ENCODE data around the gene NAPEPLD. TPM values are rescaled to one million over a fixed set of nuclear protein-coding genes. Genes with fewer than 3 reads are reported as not detected.
A peak's percentile ranks its signal among the peaks of the same experiment; 100 is the strongest.

Gene NAPEPLD
- total RNA-seq, 1 donor from 2014 or later = 7.6 TPM

GRCh38 chr7:103140685-103141084 is 8.2 kb downstream of the NAPEPLD start:
- peaks cover 5% of the 10 kb centered on the region for H4K20me1 ChIP-seq (ENCODE audit: insufficient read depth, low read length)

DNA sequence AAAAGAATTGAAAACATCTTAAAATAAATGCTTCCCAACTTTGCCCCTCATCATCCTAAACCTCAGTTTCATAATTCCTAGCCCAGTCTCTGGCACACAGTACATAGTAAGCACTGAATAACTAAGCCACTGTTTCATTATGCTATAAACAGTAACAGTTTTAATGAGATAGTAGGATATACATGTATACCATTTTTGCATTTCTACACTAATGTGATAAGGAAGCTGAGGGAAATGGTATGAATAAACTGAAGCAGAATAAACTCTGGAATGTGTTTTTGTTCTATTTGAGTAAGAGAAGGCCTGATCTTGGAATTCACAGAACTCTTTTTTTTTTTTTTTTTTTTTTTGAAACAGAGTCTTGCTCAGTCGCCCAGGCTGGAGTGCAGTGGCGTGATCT is 8.8 kb downstream of the NAPEPLD start:
- Histone ChIP-seq H3K4me1 (ENCODE audit: insufficient read depth, low read length) (no peaks in the 10 kb centered on the region), H4K20me1 (ENCODE audit: insufficient read depth, low read length) (peaks cover 5% of the 10 kb centered on the region), H3K79me2 (ENCODE audit: insufficient read depth, low read length) (peaks cover 17% of the 10 kb centered on the region), H3K9ac (ENCODE audit: low read length) (no peak overlapping the region), H3K27me3 (ENCODE audit: insufficient read depth, low read length) (no peaks in the 10 kb centered on the region), H3K27ac (ENCODE audit: low read depth, low read length) (no peak overlapping the region), H2AFZ (ENCODE audit: low read depth, low read length) (no peak overlapping the region), H3K36me3 (ENCODE audit: insufficient read depth, low read length) (no peaks in the 10 kb centered on the region), H3K9me3 (ENCODE audit: insufficient read depth, low read depth, low read length) (no peaks in the 10 kb centered on the region), H3K4me2 (ENCODE audit: low read length) (no peak overlapping the region), H3K4me3 (ENCODE audit: insufficient read depth, low read depth, low read length) (no peak overlapping the region)
- no peak overlapping the region for H3K4me3 Mint-ChIP-seq (ENCODE audit: unreplicated experiment)
- peaks cover 4% of the 10 kb centered on the region for H3K4me1 Mint-ChIP-seq (ENCODE audit: low read depth, unreplicated experiment)
- no peak overlapping the region for H3K27ac Mint-ChIP-seq (ENCODE audit: unreplicated experiment)
- no peaks in the 10 kb centered on the region for H3K27me3 Mint-ChIP-seq (ENCODE audit: low read depth, unreplicated experiment)
- H3K36me3 Mint-ChIP-seq (ENCODE audit: low read depth, unreplicated experiment) = no peaks in the 10 kb centered on the region
- DNase-seq (ENCODE audit: low read depth) = no peak
- TF ChIP-seq, protein P1, sequence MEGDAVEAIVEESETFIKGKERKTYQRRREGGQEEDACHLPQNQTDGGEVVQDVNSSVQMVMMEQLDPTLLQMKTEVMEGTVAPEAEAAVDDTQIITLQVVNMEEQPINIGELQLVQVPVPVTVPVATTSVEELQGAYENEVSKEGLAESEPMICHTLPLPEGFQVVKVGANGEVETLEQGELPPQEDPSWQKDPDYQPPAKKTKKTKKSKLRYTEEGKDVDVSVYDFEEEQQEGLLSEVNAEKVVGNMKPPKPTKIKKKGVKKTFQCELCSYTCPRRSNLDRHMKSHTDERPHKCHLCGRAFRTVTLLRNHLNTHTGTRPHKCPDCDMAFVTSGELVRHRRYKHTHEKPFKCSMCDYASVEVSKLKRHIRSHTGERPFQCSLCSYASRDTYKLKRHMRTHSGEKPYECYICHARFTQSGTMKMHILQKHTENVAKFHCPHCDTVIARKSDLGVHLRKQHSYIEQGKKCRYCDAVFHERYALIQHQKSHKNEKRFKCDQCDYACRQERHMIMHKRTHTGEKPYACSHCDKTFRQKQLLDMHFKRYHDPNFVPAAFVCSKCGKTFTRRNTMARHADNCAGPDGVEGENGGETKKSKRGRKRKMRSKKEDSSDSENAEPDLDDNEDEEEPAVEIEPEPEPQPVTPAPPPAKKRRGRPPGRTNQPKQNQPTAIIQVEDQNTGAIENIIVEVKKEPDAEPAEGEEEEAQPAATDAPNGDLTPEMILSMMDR (IDR thresholded peaks at IDR 0.05; ENCODE audit: insufficient read depth, low read depth, low read length) = no peak
- TF ChIP-seq EZH2 (IDR thresholded peaks at IDR 0.05; ENCODE audit: insufficient read depth, low read length) = no peak
- H3K9me3 Mint-ChIP-seq (ENCODE audit: unreplicated experiment) = no peaks in the 10 kb centered on the region
- FAIRE-seq = no peak

More at GRCh38 chr7:103140685-103141084, 8.2 kb downstream of the NAPEPLD start:
- H3K9me3 ChIP-seq (ENCODE audit: insufficient read depth, low read depth, low read length) = no peaks in the 10 kb centered on the region
- H3K4me3 ChIP-seq (ENCODE audit: insufficient read depth, low read depth, low read length) = no peak overlapping the region
- H3K27me3 ChIP-seq (ENCODE audit: insufficient read depth, low read length) = no peaks in the 10 kb centered on the region
- no peaks in the 10 kb centered on the region for H3K27me3 Mint-ChIP-seq (ENCODE audit: low read depth, unreplicated experiment)
- peaks cover 23% of the 10 kb centered on the region for H3K79me2 ChIP-seq (ENCODE audit: insufficient read depth, low read length)
- no peak overlapping the region for H3K9ac ChIP-seq (ENCODE audit: low read length)
- DNase-seq (ENCODE audit: low read depth) (no peak), FAIRE-seq (no peak)
- H2AFZ ChIP-seq (ENCODE audit: low read depth, low read length) = no peak overlapping the region
- H3K9me3 Mint-ChIP-seq (ENCODE audit: unreplicated experiment) = no peaks in the 10 kb centered on the region
- H3K36me3 ChIP-seq (ENCODE audit: insufficient read depth, low read length) = no peaks in the 10 kb centered on the region
- no peaks in the 10 kb centered on the region for H3K36me3 Mint-ChIP-seq (ENCODE audit: low read depth, unreplicated experiment)
- TF ChIP-seq EZH2 (IDR thresholded peaks at IDR 0.05; ENCODE audit: insufficient read depth, low read length) = no peak
- TF ChIP-seq, protein P1 (IDR thresholded peaks at IDR 0.05; ENCODE audit: insufficient read depth, low read depth, low read length) = no peak
- no peak overlapping the region for H3K4me3 Mint-ChIP-seq (ENCODE audit: unreplicated experiment)
- no peak overlapping the region for H3K27ac ChIP-seq (ENCODE audit: low read depth, low read length)
- H3K4me2 ChIP-seq (ENCODE audit: low read length) = no peak overlapping the region
- H3K4me1 ChIP-seq (ENCODE audit: insufficient read depth, low read length) = no peaks in the 10 kb centered on the region
- no peaks in the 10 kb centered on the region for H3K4me1 Mint-ChIP-seq (ENCODE audit: low read depth, unreplicated experiment)
- H3K27ac Mint-ChIP-seq (ENCODE audit: unreplicated experiment) = no peak overlapping the region

- H3K4me1 ChIP-seq (ENCODE audit: insufficient read depth, low read length) = no peaks in the 10 kb centered on the region
- H2AFZ ChIP-seq (ENCODE audit: low read depth, low read length) = no peak overlapping the region
- no peak overlapping the region for H3K27ac ChIP-seq (ENCODE audit: low read depth, low read length)
- FAIRE-seq (peak; percentile 39), DNase-seq (ENCODE audit: low read depth) (no peak)
- H4K20me1 ChIP-seq (ENCODE audit: insufficient read depth, low read length) = peaks cover 8% of the 10 kb centered on the region
- no peak overlapping the region for H3K4me3 ChIP-seq (ENCODE audit: insufficient read depth, low read depth, low read length)
- no peaks in the 10 kb centered on the region for H3K9me3 ChIP-seq (ENCODE audit: insufficient read depth, low read depth, low read length)
- Mint-ChIP-seq H3K9me3 (ENCODE audit: unreplicated experiment) (no peaks in the 10 kb centered on the region), H3K27me3 (ENCODE audit: low read depth, unreplicated experiment) (no peaks in the 10 kb centered on the region), H3K27ac (ENCODE audit: unreplicated experiment) (no peak overlapping the region), H3K4me1 (ENCODE audit: low read depth, unreplicated experiment) (peaks cover 5% of the 10 kb centered on the region), H3K4me3 (ENCODE audit: unreplicated experiment) (no peak overlapping the region), H3K36me3 (ENCODE audit: low read depth, unreplicated experiment) (no peaks in the 10 kb centered on the region)
- H3K4me2 ChIP-seq (ENCODE audit: low read length) = no peak overlapping the region
- no peak for TF ChIP-seq EZH2 (IDR thresholded peaks at IDR 0.05; ENCODE audit: insufficient read depth, low read length)
- TF ChIP-seq, protein P1 (IDR thresholded peaks at IDR 0.05; ENCODE audit: insufficient read depth, low read depth, low read length) = no peak
- no peaks in the 10 kb centered on the region for H3K27me3 ChIP-seq (ENCODE audit: insufficient read depth, low read length)
- H3K79me2 ChIP-seq (ENCODE audit: insufficient read depth, low read length) = peaks cover 6% of the 10 kb centered on the region
- no peak overlapping the region for H3K9ac ChIP-seq (ENCODE audit: low read length)
- no peaks in the 10 kb centered on the region for H3K36me3 ChIP-seq (ENCODE audit: insufficient read depth, low read length)
These were observed 13.9 kb downstream of the NAPEPLD start for GRCh38 chr7:103134836-103135554.

Measured in astrocyte (in vitro differentiated cells and primary cell).